Activated CD8-positive, alpha-beta memory T cell treated with anti-CD3 and anti-CD28 coated beads for 48 hours (primary cell): ENCODE results near the gene ADAT1.

Experiments used
- DNase-seq, 3 experiments: peaks; one replicate each; pipeline ENCODE4 v3.0.0-alpha.2; 2020; ENCODE audit warnings: low read depth in 2 of 3, low spot score in 2 of 3

ADAT1 gene

GRCh38 chr16:75622761-75623605 is at the start of gene ADAT1:
ADAT1 (minus strand) TSS chr16:75623281; CDS start chr16:75620799, 2,482 bp downstream.
- DNase-seq, result peak; percentile 90 to 95 (median 95)

GRCh38 chr16:75667503-75667902 is 44.4 kb upstream of the ADAT1 start:
- DNase-seq, result no peak

GRCh38 chr16:75660726-75661302 is 37.7 kb upstream of the ADAT1 start:
- no peak for DNase-seq

GRCh38 chr16:75660321-75660720 is 37.2 kb upstream of the ADAT1 start:
- DNase-seq, result no peak

- DNase-seq, result no peak
Observed at GRCh38 chr16:75658175-75658574, 35.1 kb upstream of the ADAT1 start.

GRCh38 chr16:75653922-75654321 is 30.8 kb upstream of the ADAT1 start:
- no peak for DNase-seq

- peak; percentile 63 to 69 (median 68) for DNase-seq
Observed at GRCh38 chr16:75648265-75649076, 25.4 kb upstream of the ADAT1 start.

GRCh38 chr16:75647492-75648264 is 24.6 kb upstream of the ADAT1 start, which contains the start of the genes KARS1 and TERF2IP:
KARS1 (minus strand) TSS chr16:75647665; CDS start chr16:75647639, 26 bp downstream.
TERF2IP (plus strand) TSS chr16:75647773; CDS start chr16:75647883, 110 bp downstream.
- DNase-seq, result peak; percentile 57 to 89 (median 76)

- DNase-seq, result no peak
Observed at GRCh38 chr16:75647112-75647491, 24.0 kb upstream of the ADAT1 start.

- DNase-seq, result no peak
Observed at GRCh38 chr16:75644240-75645012, 21.3 kb upstream of the ADAT1 start.

GRCh38 chr16:75640598-75640997 is 17.5 kb upstream of the ADAT1 start:
- no peak for DNase-seq

- no peak for DNase-seq
Observed at GRCh38 chr16:75635036-75635435, 12.0 kb upstream of the ADAT1 start.

GRCh38 chr16:75632857-75633256 is 9.8 kb upstream of the ADAT1 start:
- no peak for DNase-seq

- DNase-seq, result no peak
Observed at GRCh38 chr16:75630052-75630451, 7.0 kb upstream of the ADAT1 start.

- no peak for DNase-seq
Observed at GRCh38 chr16:75629132-75629531, 6.1 kb upstream of the ADAT1 start.

GRCh38 chr16:75628351-75628750 is 5.3 kb upstream of the ADAT1 start:
- no peak for DNase-seq

GRCh38 chr16:75627851-75628250 is 4.8 kb upstream of the ADAT1 start:
- DNase-seq, result no peak

GRCh38 chr16:75626806-75627205 is 3.7 kb upstream of the ADAT1 start:
- DNase-seq, result no peak

GRCh38 chr16:75624921-75625334 is 1.8 kb upstream of the ADAT1 start:
- DNase-seq, result no peak

- no peak for DNase-seq
Observed at GRCh38 chr16:75621170-75621477, 2.0 kb downstream of the ADAT1 start.
